ENCODE data around the gene RASSF5. TPM values are rescaled to one million over a fixed set of nuclear protein-coding genes. Genes with fewer than 3 reads are reported as not detected.

Gene RASSF5
- polyA plus RNA-seq, 1 of the 3 experiments (the other 2 are of a cell fraction), result 2.2 TPM

DNA sequence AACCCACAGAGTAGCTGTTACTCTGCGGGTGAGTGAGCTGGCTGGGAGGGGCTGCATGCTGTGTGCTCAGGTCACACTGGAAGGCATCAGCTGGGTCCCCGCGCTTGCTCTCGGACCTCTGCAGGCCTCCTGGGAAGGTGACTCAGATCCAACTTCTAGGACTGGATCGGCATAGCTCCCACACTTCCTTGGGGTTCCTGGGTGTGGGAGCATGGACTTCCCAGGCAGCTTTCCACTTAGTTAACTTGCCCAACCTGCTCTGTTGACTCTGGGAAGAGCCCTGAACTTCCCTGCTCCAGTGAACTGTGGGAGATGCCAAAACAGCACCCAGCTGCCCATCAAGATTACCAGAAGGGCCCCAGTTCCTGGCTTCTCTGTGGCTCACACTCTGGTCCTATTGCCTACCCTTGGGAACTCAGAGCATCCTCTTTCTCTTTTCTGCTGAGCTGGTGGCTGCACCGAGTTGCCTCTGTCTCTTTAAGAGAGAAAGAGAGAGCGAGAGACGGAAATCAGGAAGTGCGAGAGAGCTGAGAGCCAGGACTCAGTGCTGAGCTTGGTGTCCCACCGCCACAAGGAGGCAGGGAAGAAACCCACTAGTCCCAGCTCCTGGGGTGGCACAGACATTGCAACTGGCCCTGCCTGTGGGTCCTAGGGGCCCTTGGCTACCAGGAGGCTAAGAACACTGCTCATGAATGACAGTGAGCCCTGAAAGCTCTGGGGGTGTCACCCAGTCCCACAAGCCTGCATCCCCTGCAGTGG, 37.2 kb upstream of the RASSF5 start, which contains the start of gene IKBKE:
IKBKE (plus strand) TSS at position 544 of the 759 bp plus-strand sequence. CDS start 2,752 bp downstream, outside the sequence.
- CTCF ChIA-PET, result interaction anchor here (0.8 to 3.1 kb wide), 8 partner anchors 9 to 194 kb away, joined by 3 to 30 read pairs (median 7); partner anchors contain the start of gene EIF2D

More for the DNA sequence above, 37.2 kb upstream of the RASSF5 start, which contains the start of gene IKBKE:
- POLR2A ChIA-PET, result no interaction called here
- Histone ChIP-seq H3K4me2 (peak within 1 kb of the TSS; percentile 94), H3K27ac (ENCODE audit: low read depth in 2 of 2, low read length in 1 of 2) (peak within 1 kb of the TSS in 1 of 2 experiments; percentile 56; a peak in 2 of 4 replicates), H3K4me3 (ENCODE audit: low read depth in 2 of 2, low read length in 1 of 2) (peak within 1 kb of the TSS; percentile 57 to 83), H3K9me2 (no peaks in the 10 kb centered on the region), H2AFZ (ENCODE audit: low read depth) (peak within 1 kb of the TSS; percentile 94), H3K9me3 (no peaks in the 10 kb centered on the region), H3K27me3 (ENCODE audit: insufficient read depth) (no peaks in the 10 kb centered on the region), H3K4me1 (ENCODE audit: control insufficient read depth in 1 of 2, insufficient read depth in 2 of 2, low read depth in 1 of 2, low read length in 1 of 2) (peaks cover 13 to 25% of the 10 kb centered on the region in 2 experiments; a peak in 2 of 4 replicates), H3K79me2 (ENCODE audit: insufficient read depth) (peaks cover 11% of the 10 kb centered on the region; the same call in 1 of the 2 replicates), H3K36me3 (replicated peaks in 1 of 2; ENCODE audit: control insufficient read depth in 1 of 2, insufficient read depth in 2 of 2, low read length in 1 of 2) (peaks cover 2 to 4% of the 10 kb centered on the region in 2 experiments), H3F3A (replicated peaks; ENCODE audit: insufficient read depth) (no peaks in the 10 kb centered on the region), H4K20me1 (ENCODE audit: insufficient read depth) (no peaks in the 10 kb centered on the region), H3K9ac (peak within 1 kb of the TSS; percentile 63; the same call in 1 of the 2 replicates)
- no peak for DNase-seq
- 49% methylated on average over 9 of the region's 10 CpGs for WGBS (ENCODE audit: low lambda C conversion rate)
- TF ChIP-seq NFIC (IDR thresholded peaks at IDR 0.05; ENCODE audit: borderline replicate concordance) (no peak), ELF1 (IDR thresholded peaks at IDR 0.05) (peak; percentile 93), CHD2 (IDR thresholded peaks at IDR 0.05; ENCODE audit: low read length, partially characterized antibody) (no peak), SIN3A (IDR thresholded peaks at IDR 0.05; ENCODE audit: borderline replicate concordance, low read depth, low read length) (no peak; the same call in 1 of the 2 replicates), SMC3 (IDR thresholded peaks at IDR 0.05; ENCODE audit: low read depth, low read length) (no peak), TCF12 (IDR thresholded peaks at IDR 0.05) (no peak), EZH2phosphoT487 (IDR thresholded peaks at IDR 0.05; ENCODE audit: borderline replicate concordance, low read depth) (no peak), FOSL2 (IDR thresholded peaks at IDR 0.05; ENCODE audit: borderline replicate concordance, low read depth) (no peak), FOXM1 (IDR thresholded peaks at IDR 0.05; ENCODE audit: low read depth) (no peak), POLR2AphosphoS5 (IDR thresholded peaks at IDR 0.05; ENCODE audit: low read depth, low read length) (peak; percentile 49; the same call in 1 of the 2 replicates), JUND (IDR thresholded peaks at IDR 0.05) (no peak), RXRA (IDR thresholded peaks at IDR 0.05; ENCODE audit: borderline replicate concordance, low read depth) (no peak), FOXJ3 (CRISPR knock-in tag; IDR thresholded peaks at IDR 0.05) (no peak), MEF2A (IDR thresholded peaks at IDR 0.05; ENCODE audit: borderline replicate concordance, low read depth) (no peak), RAD21 (IDR thresholded peaks at IDR 0.05; ENCODE audit: low read length) (no peak), MXI1 (IDR thresholded peaks at IDR 0.05; ENCODE audit: low read depth, low read length) (no peak), YY1 (IDR thresholded peaks at IDR 0.05; ENCODE audit: low read depth) (no peak)
- TF ChIP-seq, protein P1, sequence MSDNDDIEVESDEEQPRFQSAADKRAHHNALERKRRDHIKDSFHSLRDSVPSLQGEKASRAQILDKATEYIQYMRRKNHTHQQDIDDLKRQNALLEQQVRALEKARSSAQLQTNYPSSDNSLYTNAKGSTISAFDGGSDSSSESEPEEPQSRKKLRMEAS (IDR thresholded peaks at IDR 0.05; ENCODE audit: low read depth), result peak; percentile 69; the same call in 1 of the 2 replicates
- TF ChIP-seq, protein P2, sequence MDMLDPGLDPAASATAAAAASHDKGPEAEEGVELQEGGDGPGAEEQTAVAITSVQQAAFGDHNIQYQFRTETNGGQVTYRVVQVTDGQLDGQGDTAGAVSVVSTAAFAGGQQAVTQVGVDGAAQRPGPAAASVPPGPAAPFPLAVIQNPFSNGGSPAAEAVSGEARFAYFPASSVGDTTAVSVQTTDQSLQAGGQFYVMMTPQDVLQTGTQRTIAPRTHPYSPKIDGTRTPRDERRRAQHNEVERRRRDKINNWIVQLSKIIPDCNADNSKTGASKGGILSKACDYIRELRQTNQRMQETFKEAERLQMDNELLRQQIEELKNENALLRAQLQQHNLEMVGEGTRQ (IDR thresholded peaks at IDR 0.05; ENCODE audit: borderline replicate concordance, low read depth, low read length), result no peak
- TF ChIP-seq, protein P3, sequence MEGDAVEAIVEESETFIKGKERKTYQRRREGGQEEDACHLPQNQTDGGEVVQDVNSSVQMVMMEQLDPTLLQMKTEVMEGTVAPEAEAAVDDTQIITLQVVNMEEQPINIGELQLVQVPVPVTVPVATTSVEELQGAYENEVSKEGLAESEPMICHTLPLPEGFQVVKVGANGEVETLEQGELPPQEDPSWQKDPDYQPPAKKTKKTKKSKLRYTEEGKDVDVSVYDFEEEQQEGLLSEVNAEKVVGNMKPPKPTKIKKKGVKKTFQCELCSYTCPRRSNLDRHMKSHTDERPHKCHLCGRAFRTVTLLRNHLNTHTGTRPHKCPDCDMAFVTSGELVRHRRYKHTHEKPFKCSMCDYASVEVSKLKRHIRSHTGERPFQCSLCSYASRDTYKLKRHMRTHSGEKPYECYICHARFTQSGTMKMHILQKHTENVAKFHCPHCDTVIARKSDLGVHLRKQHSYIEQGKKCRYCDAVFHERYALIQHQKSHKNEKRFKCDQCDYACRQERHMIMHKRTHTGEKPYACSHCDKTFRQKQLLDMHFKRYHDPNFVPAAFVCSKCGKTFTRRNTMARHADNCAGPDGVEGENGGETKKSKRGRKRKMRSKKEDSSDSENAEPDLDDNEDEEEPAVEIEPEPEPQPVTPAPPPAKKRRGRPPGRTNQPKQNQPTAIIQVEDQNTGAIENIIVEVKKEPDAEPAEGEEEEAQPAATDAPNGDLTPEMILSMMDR (IDR thresholded peaks at IDR 0.05), result peak; percentile 36
- TF ChIP-seq, protein P4, sequence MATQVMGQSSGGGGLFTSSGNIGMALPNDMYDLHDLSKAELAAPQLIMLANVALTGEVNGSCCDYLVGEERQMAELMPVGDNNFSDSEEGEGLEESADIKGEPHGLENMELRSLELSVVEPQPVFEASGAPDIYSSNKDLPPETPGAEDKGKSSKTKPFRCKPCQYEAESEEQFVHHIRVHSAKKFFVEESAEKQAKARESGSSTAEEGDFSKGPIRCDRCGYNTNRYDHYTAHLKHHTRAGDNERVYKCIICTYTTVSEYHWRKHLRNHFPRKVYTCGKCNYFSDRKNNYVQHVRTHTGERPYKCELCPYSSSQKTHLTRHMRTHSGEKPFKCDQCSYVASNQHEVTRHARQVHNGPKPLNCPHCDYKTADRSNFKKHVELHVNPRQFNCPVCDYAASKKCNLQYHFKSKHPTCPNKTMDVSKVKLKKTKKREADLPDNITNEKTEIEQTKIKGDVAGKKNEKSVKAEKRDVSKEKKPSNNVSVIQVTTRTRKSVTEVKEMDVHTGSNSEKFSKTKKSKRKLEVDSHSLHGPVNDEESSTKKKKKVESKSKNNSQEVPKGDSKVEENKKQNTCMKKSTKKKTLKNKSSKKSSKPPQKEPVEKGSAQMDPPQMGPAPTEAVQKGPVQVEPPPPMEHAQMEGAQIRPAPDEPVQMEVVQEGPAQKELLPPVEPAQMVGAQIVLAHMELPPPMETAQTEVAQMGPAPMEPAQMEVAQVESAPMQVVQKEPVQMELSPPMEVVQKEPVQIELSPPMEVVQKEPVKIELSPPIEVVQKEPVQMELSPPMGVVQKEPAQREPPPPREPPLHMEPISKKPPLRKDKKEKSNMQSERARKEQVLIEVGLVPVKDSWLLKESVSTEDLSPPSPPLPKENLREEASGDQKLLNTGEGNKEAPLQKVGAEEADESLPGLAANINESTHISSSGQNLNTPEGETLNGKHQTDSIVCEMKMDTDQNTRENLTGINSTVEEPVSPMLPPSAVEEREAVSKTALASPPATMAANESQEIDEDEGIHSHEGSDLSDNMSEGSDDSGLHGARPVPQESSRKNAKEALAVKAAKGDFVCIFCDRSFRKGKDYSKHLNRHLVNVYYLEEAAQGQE (IDR thresholded peaks at IDR 0.05; ENCODE audit: low read depth, low read length), result no peak
- TF ChIP-seq, protein P5, sequence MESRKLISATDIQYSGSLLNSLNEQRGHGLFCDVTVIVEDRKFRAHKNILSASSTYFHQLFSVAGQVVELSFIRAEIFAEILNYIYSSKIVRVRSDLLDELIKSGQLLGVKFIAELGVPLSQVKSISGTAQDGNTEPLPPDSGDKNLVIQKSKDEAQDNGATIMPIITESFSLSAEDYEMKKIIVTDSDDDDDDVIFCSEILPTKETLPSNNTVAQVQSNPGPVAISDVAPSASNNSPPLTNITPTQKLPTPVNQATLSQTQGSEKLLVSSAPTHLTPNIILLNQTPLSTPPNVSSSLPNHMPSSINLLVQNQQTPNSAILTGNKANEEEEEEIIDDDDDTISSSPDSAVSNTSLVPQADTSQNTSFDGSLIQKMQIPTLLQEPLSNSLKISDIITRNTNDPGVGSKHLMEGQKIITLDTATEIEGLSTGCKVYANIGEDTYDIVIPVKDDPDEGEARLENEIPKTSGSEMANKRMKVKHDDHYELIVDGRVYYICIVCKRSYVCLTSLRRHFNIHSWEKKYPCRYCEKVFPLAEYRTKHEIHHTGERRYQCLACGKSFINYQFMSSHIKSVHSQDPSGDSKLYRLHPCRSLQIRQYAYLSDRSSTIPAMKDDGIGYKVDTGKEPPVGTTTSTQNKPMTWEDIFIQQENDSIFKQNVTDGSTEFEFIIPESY (IDR thresholded peaks at IDR 0.05; ENCODE audit: borderline replicate concordance, low read depth), result no peak
